Measurements from ENCODE around the gene INPP5A. TPM values are rescaled to one million over a fixed set of nuclear protein-coding genes. Genes with fewer than 3 reads are reported as not detected.

The INPP5A gene
- total and polyA plus RNA-seq, 2 of the 13 experiments (the other 11 are each of a cell fraction or from before 2014, with no cell fraction given) = 17.5 to 37.9 TPM

DNA sequence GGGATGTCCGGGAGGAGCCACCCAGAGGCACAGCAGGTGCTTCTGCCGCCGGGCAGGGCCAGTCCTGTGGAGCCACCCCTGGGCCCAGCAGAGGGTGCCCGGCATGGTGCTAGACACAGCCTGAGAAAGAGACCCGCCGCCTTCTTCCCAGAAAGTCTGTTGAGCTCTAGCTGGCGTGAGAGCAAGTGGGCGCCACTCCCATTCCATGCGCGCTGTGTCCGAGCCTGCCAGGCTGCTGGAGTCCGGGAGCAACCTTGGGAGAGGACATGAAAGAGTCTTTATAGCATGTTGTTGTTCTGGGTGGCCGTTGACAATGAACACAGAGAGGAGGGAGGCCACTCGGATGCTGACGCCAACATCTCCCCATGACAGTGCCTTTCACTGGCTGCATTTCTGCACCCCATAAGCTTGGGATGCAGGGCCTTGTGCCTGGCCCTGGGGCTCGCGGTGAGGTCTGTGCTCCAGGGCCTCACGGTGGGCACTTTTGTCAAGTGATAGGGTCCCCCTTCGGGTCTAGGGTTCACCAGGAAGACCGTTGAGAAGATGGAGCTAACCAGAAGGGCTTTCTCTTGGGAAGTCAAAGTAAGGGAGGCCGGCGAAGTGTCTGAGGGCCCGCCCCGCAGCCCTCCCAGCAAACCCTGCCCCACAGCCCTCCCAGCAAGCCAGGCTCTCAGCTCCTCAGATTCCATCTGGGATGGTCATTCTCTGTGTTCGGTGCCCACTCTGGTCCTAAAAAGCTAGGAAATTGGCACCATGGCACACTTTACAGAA is 201.1 kb downstream of the INPP5A start (continued):
- TF ChIP-seq, protein P1, sequence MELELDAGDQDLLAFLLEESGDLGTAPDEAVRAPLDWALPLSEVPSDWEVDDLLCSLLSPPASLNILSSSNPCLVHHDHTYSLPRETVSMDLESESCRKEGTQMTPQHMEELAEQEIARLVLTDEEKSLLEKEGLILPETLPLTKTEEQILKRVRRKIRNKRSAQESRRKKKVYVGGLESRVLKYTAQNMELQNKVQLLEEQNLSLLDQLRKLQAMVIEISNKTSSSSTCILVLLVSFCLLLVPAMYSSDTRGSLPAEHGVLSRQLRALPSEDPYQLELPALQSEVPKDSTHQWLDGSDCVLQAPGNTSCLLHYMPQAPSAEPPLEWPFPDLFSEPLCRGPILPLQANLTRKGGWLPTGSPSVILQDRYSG (CRISPR knock-in tag; IDR thresholded peaks at IDR 0.05) = no peak
- TF ChIP-seq ARNT2 (CRISPR knock-in tag; IDR thresholded peaks at IDR 0.05; ENCODE audit: low read depth) (no peak), ZNF883 (CRISPR knock-in tag; IDR thresholded peaks at IDR 0.05; ENCODE audit: not compliant biosample characterization) (no peak), HIVEP1 (CRISPR knock-in tag; IDR thresholded peaks at IDR 0.05) (no peak), SIN3B (IDR thresholded peaks at IDR 0.05; ENCODE audit: low read length) (no peak), IRF2 (CRISPR knock-in tag; IDR thresholded peaks at IDR 0.05) (no peak), ELF3 (CRISPR knock-in tag; IDR thresholded peaks at IDR 0.05) (no peak), ZNF598 (CRISPR knock-in tag; IDR thresholded peaks at IDR 0.05; ENCODE audit: borderline replicate concordance) (no peak)
- TF ChIP-seq, protein P2, sequence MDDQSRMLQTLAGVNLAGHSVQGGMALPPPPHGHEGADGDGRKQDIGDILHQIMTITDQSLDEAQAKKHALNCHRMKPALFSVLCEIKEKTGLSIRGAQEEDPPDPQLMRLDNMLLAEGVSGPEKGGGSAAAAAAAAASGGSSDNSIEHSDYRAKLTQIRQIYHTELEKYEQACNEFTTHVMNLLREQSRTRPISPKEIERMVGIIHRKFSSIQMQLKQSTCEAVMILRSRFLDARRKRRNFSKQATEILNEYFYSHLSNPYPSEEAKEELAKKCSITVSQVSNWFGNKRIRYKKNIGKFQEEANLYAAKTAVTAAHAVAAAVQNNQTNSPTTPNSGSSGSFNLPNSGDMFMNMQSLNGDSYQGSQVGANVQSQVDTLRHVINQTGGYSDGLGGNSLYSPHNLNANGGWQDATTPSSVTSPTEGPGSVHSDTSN (CRISPR knock-in tag; IDR thresholded peaks at IDR 0.05; ENCODE audit: borderline replicate concordance) = no peak

DNA sequence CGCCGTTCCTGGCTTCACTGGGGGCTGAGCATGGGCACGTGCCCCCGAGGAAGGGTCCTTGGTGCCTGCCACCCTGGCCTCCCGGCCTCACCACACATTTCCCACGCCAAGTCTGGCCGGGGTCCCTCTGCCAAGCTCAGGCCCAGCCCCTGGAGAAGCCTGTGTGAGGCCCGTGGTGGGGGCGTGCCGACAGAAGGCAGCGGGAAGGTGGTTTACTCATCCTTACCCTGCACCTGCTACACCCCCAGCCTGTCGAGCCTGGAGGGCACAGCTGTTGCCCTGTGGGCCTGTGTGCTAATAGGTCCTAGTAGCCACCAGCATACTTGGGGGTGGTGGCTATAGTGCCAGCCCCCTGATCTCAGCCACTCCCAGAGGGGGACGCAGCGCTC is 201.6 kb downstream of the INPP5A start:
- Histone ChIP-seq H3K4me2 (ENCODE audit: low read depth, low read length) (no peak overlapping the region), H3K27ac (ENCODE audit: extremely low read length, insufficient read depth, low read length) (no peak overlapping the region), H3K4me3 (replicated peaks in 1 of 3; ENCODE audit: insufficient read depth in 1 of 3, low read depth in 2 of 3, low read length in 3 of 3) (no peak overlapping the region), H3K9ac (ENCODE audit: insufficient read depth, low read depth, low read length) (no peak overlapping the region), H3K27me3 (ENCODE audit: control insufficient read depth in 1 of 2, insufficient read depth in 2 of 2, low read length in 2 of 2) (no peaks in the 10 kb centered on the region), H3K36me3 (replicated peaks in 1 of 2; ENCODE audit: control insufficient read depth in 1 of 2, insufficient read depth in 2 of 2, low read length in 2 of 2) (no peaks in the 10 kb centered on the region; a peak in 2 of 5 replicates), H3K79me2 (ENCODE audit: insufficient read depth, low read length) (no peaks in the 10 kb centered on the region), H3K4me1 (ENCODE audit: insufficient read depth, low read length) (peaks cover 10% of the 10 kb centered on the region), H3K9me3 (ENCODE audit: low read length) (no peaks in the 10 kb centered on the region), H4K20me1 (ENCODE audit: insufficient read depth, low read length) (no peaks in the 10 kb centered on the region), H2AFZ (ENCODE audit: low read length) (no peak overlapping the region)
- ATAC-seq (no peak), DNase-seq (ENCODE audit: low spot score) (no peak), FAIRE-seq (no peak)
- in situ Hi-C loops (cut with HindIII; ENCODE audit: extremely low pct_ligation_motif_present, low pct_unique_long_range_greater_than_20kb) (no loop called here), intact Hi-C loops (cut with micrococcal nuclease; ENCODE audit: unreplicated experiment) (no loop called here)
- no TSS peak for BruUV-seq (replicated peaks)
- 94% methylated on average over 8 of the region's 14 CpGs for WGBS (ENCODE audit: low lambda C conversion rate)
- CTCF ChIA-PET (ENCODE audit: low intra/inter-chr PET ratio, low total read pairs) = no interaction called here
- POLR2A ChIA-PET = no interaction called here
- TF ChIP-seq ZNF3 (CRISPR knock-in tag; IDR thresholded peaks at IDR 0.05) = no peak
- TF ChIP-seq ZSCAN9 (CRISPR knock-in tag; IDR thresholded peaks at IDR 0.05; ENCODE audit: borderline replicate concordance) = no peak
- no peak for TF ChIP-seq BRD4 (CRISPR knock-in tag; IDR thresholded peaks at IDR 0.05)
- TF ChIP-seq, protein P3, sequence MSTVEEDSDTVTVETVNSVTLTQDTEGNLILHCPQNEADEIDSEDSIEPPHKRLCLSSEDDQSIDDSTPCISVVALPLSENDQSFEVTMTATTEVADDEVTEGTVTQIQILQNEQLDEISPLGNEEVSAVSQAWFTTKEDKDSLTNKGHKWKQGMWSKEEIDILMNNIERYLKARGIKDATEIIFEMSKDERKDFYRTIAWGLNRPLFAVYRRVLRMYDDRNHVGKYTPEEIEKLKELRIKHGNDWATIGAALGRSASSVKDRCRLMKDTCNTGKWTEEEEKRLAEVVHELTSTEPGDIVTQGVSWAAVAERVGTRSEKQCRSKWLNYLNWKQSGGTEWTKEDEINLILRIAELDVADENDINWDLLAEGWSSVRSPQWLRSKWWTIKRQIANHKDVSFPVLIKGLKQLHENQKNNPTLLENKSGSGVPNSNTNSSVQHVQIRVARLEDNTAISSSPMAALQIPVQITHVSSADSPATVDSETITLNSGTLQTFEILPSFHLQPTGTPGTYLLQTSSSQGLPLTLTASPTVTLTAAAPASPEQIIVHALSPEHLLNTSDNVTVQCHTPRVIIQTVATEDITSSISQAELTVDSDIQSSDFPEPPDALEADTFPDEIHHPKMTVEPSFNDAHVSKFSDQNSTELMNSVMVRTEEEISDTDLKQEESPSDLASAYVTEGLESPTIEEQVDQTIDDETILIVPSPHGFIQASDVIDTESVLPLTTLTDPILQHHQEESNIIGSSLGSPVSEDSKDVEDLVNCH (CRISPR knock-in tag; IDR thresholded peaks at IDR 0.05) = no peak
- no peak for TF ChIP-seq PRPF4 (IDR thresholded peaks at IDR 0.05; ENCODE audit: low read depth, low read length, poor library complexity, severe bottlenecking)
- no peak for TF ChIP-seq ZNF598 (CRISPR knock-in tag; IDR thresholded peaks at IDR 0.05; ENCODE audit: borderline replicate concordance)
- no peak for TF ChIP-seq NR2F1 (CRISPR knock-in tag; IDR thresholded peaks at IDR 0.05)
- TF ChIP-seq, protein P4, sequence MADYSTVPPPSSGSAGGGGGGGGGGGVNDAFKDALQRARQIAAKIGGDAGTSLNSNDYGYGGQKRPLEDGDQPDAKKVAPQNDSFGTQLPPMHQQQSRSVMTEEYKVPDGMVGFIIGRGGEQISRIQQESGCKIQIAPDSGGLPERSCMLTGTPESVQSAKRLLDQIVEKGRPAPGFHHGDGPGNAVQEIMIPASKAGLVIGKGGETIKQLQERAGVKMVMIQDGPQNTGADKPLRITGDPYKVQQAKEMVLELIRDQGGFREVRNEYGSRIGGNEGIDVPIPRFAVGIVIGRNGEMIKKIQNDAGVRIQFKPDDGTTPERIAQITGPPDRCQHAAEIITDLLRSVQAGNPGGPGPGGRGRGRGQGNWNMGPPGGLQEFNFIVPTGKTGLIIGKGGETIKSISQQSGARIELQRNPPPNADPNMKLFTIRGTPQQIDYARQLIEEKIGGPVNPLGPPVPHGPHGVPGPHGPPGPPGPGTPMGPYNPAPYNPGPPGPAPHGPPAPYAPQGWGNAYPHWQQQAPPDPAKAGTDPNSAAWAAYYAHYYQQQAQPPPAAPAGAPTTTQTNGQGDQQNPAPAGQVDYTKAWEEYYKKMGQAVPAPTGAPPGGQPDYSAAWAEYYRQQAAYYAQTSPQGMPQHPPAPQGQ (CRISPR knock-in tag; IDR thresholded peaks at IDR 0.05; ENCODE audit: borderline replicate concordance) = no peak

Measured in HepG2 (cell line).